CD4-positive, alpha-beta T cell (primary cell): Measurements from ENCODE around the gene HIPK2. TPM values are rescaled to one million over a fixed set of nuclear protein-coding genes. Genes with fewer than 3 reads are reported as not detected.

Source experiments
- ATAC-seq: fragments of 200-7000 bp; cut with Tn5 transposase; one replicate; pipeline ENCODE4 v1.10.0; 2022; ENCODE audit warnings: mild to moderate bottlenecking; ENCODE audit not compliant: poor library complexity
- CTCF ChIA-PET: fragments of 350-600 bp; sonication (Branson Sonifier 250); formaldehyde crosslinking; loops from one replicate; lab custom pipeline; 2021; ENCODE audit warnings: antibody characterized with exemption, inconsistent platforms; lab: Charles Lee
- POLR2A ChIA-PET: fragments of 350-600 bp; sonication (Branson Sonifier 250); formaldehyde crosslinking; loops from one replicate; lab custom pipeline; 2021; ENCODE audit warnings: antibody characterized with exemption, inconsistent platforms; lab: Charles Lee
- DNase-seq, 14 experiments: peaks; one replicate each; pipeline ENCODE4 v3.0.0-alpha.2; 2013 to 2020; ENCODE audit warnings: mixed read lengths in 2 of 14
- H3K27ac ChIP-seq, 2 donors: one replicate each; pipeline versions ENCODE4 v1.5.1 to v1.7.0; 2013; ENCODE audit warnings: low read length in 2 of 2, low read depth in 1 of 2, mild to moderate bottlenecking in 1 of 2
- H3K27me3 ChIP-seq, 2 experiments: 1 replicate in 1 of 2; 2 replicates in 1 of 2; pipeline versions ENCODE4 v1.6.1 to v1.7.0; 2013; ENCODE audit warnings: low read length in 2 of 2, control low read depth in 1 of 2, mild to moderate bottlenecking in 1 of 2, moderate library complexity in 1 of 2; ENCODE audit not compliant: insufficient read depth in 2 of 2, control insufficient read depth in 1 of 2
- H3K36me3 ChIP-seq: one replicate; pipeline ENCODE4 v1.6.1; 2013; ENCODE audit warnings: low read length, control low read depth; ENCODE audit not compliant: insufficient read depth
- H3K4me1 ChIP-seq: one replicate; pipeline ENCODE4 v1.6.1; 2013; ENCODE audit warnings: low read length, control low read depth; ENCODE audit not compliant: insufficient read depth
- H3K4me3 ChIP-seq: one replicate; pipeline ENCODE4 v1.5.1; 2013; ENCODE audit warnings: mild to moderate bottlenecking, low read length, moderate library complexity
- H3K9me3 ChIP-seq, 2 experiments: 1 replicate in 1 of 2; 2 replicates in 1 of 2; pipeline versions ENCODE4 v1.6.1 to v1.7.0; 2013; ENCODE audit warnings: low read length in 2 of 2, mild to moderate bottlenecking in 2 of 2, control low read depth in 1 of 2, moderate library complexity in 1 of 2; ENCODE audit not compliant: control insufficient read depth in 1 of 2, insufficient read depth in 1 of 2
- H3K27ac Mint-ChIP-seq: one replicate; pipeline ENCODE4 v1.8.0; 2020; ENCODE audit warnings: mixed read lengths
- H3K27me3 Mint-ChIP-seq: one replicate; pipeline ENCODE4 v1.8.0; 2021; ENCODE audit warnings: mixed read lengths
- H3K36me3 Mint-ChIP-seq: one replicate; pipeline ENCODE4 v1.8.0; 2021; ENCODE audit warnings: low read depth, mixed read lengths
- H3K4me1 Mint-ChIP-seq: one replicate; pipeline ENCODE4 v1.8.0; 2021; ENCODE audit warnings: low read depth, mixed read lengths
- H3K4me3 Mint-ChIP-seq: one replicate; pipeline ENCODE4 v1.8.0; 2020; ENCODE audit warnings: mild to moderate bottlenecking, mixed read lengths
- H3K9me3 Mint-ChIP-seq: one replicate; pipeline ENCODE4 v1.8.0; 2020; ENCODE audit warnings: mixed read lengths
- CTCF ChIP-seq: fragments of 200-600 bp; IDR thresholded peaks from one replicate; pipeline ENCODE4 v1.8.0; 2022; ENCODE audit warnings: antibody characterized with exemption, mild to moderate bottlenecking
- intact Hi-C, 2 experiments: fragments of 100-400 bp; cut with DNase I in 1 of 2; cut with micrococcal nuclease in 1 of 2; formaldehyde crosslinking; loops; one replicate each; pipeline versions ENCODE4 v1.15.1 to v1.9.0; 2023 to 2025; cut with DNase I, micrococcal nuclease
- total RNA-seq, 174 experiments: library from RNA in 2 of 174; stranded (reverse) in 2 of 174; gene quantifications; one replicate each; pipeline ENCODE4 v1.2.3 and lab custom pipeline; 2021 to 2026

The HIPK2 gene
- total RNA-seq, 2 experiments from 2014 or later, result 36.5 to 37.0 TPM

GRCh38 chr7:139674752-139675126 is 103.1 kb downstream of the HIPK2 start:
- POLR2A ChIA-PET, result no interaction called here
- H3K4me1 ChIP-seq, result no peaks in the 10 kb centered on the region
- CTCF ChIA-PET, result no interaction called here
- peaks cover 25% of the 10 kb centered on the region for H3K36me3 Mint-ChIP-seq
- H3K4me1 Mint-ChIP-seq, result peaks cover 39% of the 10 kb centered on the region
- no peak overlapping the region for H3K27ac ChIP-seq
- no peak overlapping the region for H3K4me3 ChIP-seq
- TF ChIP-seq CTCF, result no peak
- no peaks in the 10 kb centered on the region for H3K27me3 Mint-ChIP-seq
- H3K4me3 Mint-ChIP-seq, result no peak overlapping the region
- H3K9me3 ChIP-seq, result no peaks in the 10 kb centered on the region
- H3K36me3 ChIP-seq, result no peaks in the 10 kb centered on the region
- DNase-seq (no peak), ATAC-seq (no peak)
- no peak overlapping the region for H3K27ac Mint-ChIP-seq
- H3K27me3 ChIP-seq, result no peaks in the 10 kb centered on the region
- H3K9me3 Mint-ChIP-seq, result no peaks in the 10 kb centered on the region
- intact Hi-C loops, result no loop called here

GRCh38 chr7:139674341-139674740 is 103.5 kb downstream of the HIPK2 start:
- Mint-ChIP-seq H3K4me1 (peaks cover 43% of the 10 kb centered on the region), H3K4me3 (no peak overlapping the region), H3K27ac (no peak overlapping the region), H3K9me3 (no peaks in the 10 kb centered on the region), H3K27me3 (no peaks in the 10 kb centered on the region), H3K36me3 (peaks cover 25% of the 10 kb centered on the region)
- intact Hi-C loops, result no loop called here
- ATAC-seq (no peak), DNase-seq (no peak)
- no peaks in the 10 kb centered on the region for H3K4me1 ChIP-seq
- no peak for TF ChIP-seq CTCF
- no peaks in the 10 kb centered on the region for H3K27me3 ChIP-seq
- CTCF ChIA-PET, result interaction anchor here (0.6 kb wide), 1 partner anchor 221 kb away, joined by 3 read pairs; no protein-coding TSS in a partner anchor
- H3K4me3 ChIP-seq, result no peak overlapping the region
- POLR2A ChIA-PET, result no interaction called here
- H3K36me3 ChIP-seq, result no peaks in the 10 kb centered on the region
- H3K27ac ChIP-seq, result no peak overlapping the region
- H3K9me3 ChIP-seq, result no peaks in the 10 kb centered on the region

GRCh38 chr7:139673762-139674161 is 104.0 kb downstream of the HIPK2 start:
- Histone ChIP-seq H3K9me3 (no peaks in the 10 kb centered on the region), H3K4me3 (no peak overlapping the region), H3K27ac (no peak overlapping the region), H3K36me3 (no peaks in the 10 kb centered on the region), H3K27me3 (no peaks in the 10 kb centered on the region), H3K4me1 (no peaks in the 10 kb centered on the region)
- ChIA-PET CTCF (interaction anchor here (0.6 kb wide), 1 partner anchor 221 kb away, joined by 3 read pairs; no protein-coding TSS in a partner anchor), POLR2A (no interaction called here)
- Mint-ChIP-seq H3K36me3 (peaks cover 25% of the 10 kb centered on the region), H3K9me3 (no peaks in the 10 kb centered on the region), H3K27ac (peak overlapping the region; percentile 30), H3K4me1 (peaks cover 44% of the 10 kb centered on the region), H3K4me3 (no peak overlapping the region), H3K27me3 (no peaks in the 10 kb centered on the region)
- intact Hi-C loops, result no loop called here
- DNase-seq, result no peak
- ATAC-seq, result no peak
- no peak for TF ChIP-seq CTCF
